HEK293 (cell line): ENCODE results near the gene IZUMO1.

Experiments
- CTCF ChIA-PET: fragments of 350-600 bp; formaldehyde crosslinking; extraction: SDS; loops from one replicate; lab custom pipeline; 2021; ENCODE audit warnings: antibody characterized with exemption; lab: Yijun Ruan, JAX
- POLR2A ChIA-PET: fragments of 300-600 bp; formaldehyde crosslinking; extraction: SDS; loops from one replicate; lab custom pipeline; 2020; ENCODE audit warnings: antibody characterized with exemption, inconsistent platforms; lab: Yijun Ruan, JAX
- H3K27ac ChIP-seq: fragments of 200-500 bp; sonication (Bioruptor generic); 2 replicates; pipeline ENCODE4 v1.5.1; 2014; ENCODE audit warnings: low read depth, low read length, control low read depth, inconsistent platforms; ENCODE audit errors: extremely low read depth
- H3K36me3 ChIP-seq, 2 experiments: fragments of 200-500 bp in 1 of 2; sonication (Bioruptor generic) in 1 of 2; 1 replicate in 1 of 2; 2 replicates in 1 of 2; pipeline ENCODE4 v1.5.1; 2014 to 2017; ENCODE audit warnings: inconsistent platforms in 2 of 2, low read length in 2 of 2; ENCODE audit not compliant: control insufficient read depth in 2 of 2, insufficient read depth in 1 of 2
- H3K4me1 ChIP-seq: fragments of 200-500 bp; sonication (Bioruptor generic); 2 replicates; pipeline ENCODE4 v1.5.1; 2014; ENCODE audit warnings: mild to moderate bottlenecking, low read length, inconsistent platforms; ENCODE audit not compliant: control insufficient read depth, insufficient read depth
- H3K4me3 ChIP-seq: 2 replicates; pipeline ENCODE4 v1.5.1; 2011; ENCODE audit warnings: low read depth, mild to moderate bottlenecking, control low read depth, low read length, moderate library complexity
- H3K9me3 ChIP-seq: fragments of 200-500 bp; sonication (Bioruptor generic); 2 replicates; pipeline ENCODE4 v1.5.1; 2014; ENCODE audit warnings: low read depth, low read length, inconsistent platforms; ENCODE audit not compliant: control insufficient read depth, insufficient read depth
- BCL11A ChIP-seq: fragments of 450-650 bp; formaldehyde crosslinking; IDR thresholded peaks from 2 replicates; pipeline ENCODE4 v1.5.1; 2016; ENCODE audit warnings: low read depth, missing biosample characterization, missing genetic modification characterization
- BCL11B ChIP-seq: fragments of 450-650 bp; formaldehyde crosslinking; IDR thresholded peaks from 2 replicates; pipeline ENCODE4 v1.5.1; 2016; ENCODE audit warnings: low read depth, missing biosample characterization, missing genetic modification characterization
- GLIS2 ChIP-seq: fragments of 450-650 bp; formaldehyde crosslinking; IDR thresholded peaks from 2 replicates; pipeline ENCODE4 v1.5.1; 2016; ENCODE audit warnings: missing biosample characterization, missing genetic modification characterization
- MEIS1 ChIP-seq: sonication (generic); formaldehyde crosslinking; IDR thresholded peaks from 2 replicates; pipeline ENCODE4 v1.8.1; 2022; ENCODE audit warnings: missing genetic modification reagents, mild to moderate bottlenecking, borderline replicate concordance
- PRDM1 ChIP-seq: fragments of 450-650 bp; formaldehyde crosslinking; IDR thresholded peaks from 2 replicates; pipeline ENCODE4; 2016; ENCODE audit warnings: missing biosample characterization, missing genetic modification characterization
- SALL2 ChIP-seq: fragments of 450-650 bp; formaldehyde crosslinking; IDR thresholded peaks from 2 replicates; pipeline ENCODE4 v1.5.0; 2017; ENCODE audit warnings: missing biosample characterization, mild to moderate bottlenecking, missing genetic modification characterization, borderline replicate concordance
- WT1 ChIP-seq: fragments of 450-650 bp; formaldehyde crosslinking; IDR thresholded peaks from 2 replicates; pipeline ENCODE4 v1.5.1; 2016; ENCODE audit warnings: missing biosample characterization, missing genetic modification characterization
- ZBTB17 ChIP-seq: fragments of 450-650 bp; formaldehyde crosslinking; IDR thresholded peaks from 2 replicates; pipeline ENCODE4 v1.5.1; 2016; ENCODE audit warnings: missing biosample characterization, missing genetic modification characterization
- ZEB2 ChIP-seq: fragments of 450-650 bp; formaldehyde crosslinking; IDR thresholded peaks from 2 replicates; pipeline ENCODE4 v1.5.1; 2016; ENCODE audit warnings: missing biosample characterization, missing genetic modification characterization
- ZFP3 ChIP-seq: fragments of 450-650 bp; formaldehyde crosslinking; IDR thresholded peaks from 2 replicates; pipeline ENCODE4 v1.5.1; 2016; ENCODE audit warnings: low read depth, missing biosample characterization, missing genetic modification characterization
- ZFP37 ChIP-seq: fragments of 450-650 bp; formaldehyde crosslinking; IDR thresholded peaks from 2 replicates; pipeline ENCODE4 v1.5.1; 2016; ENCODE audit warnings: missing biosample characterization, missing genetic modification characterization
- ZNF169 ChIP-seq: fragments of 450-650 bp; formaldehyde crosslinking; IDR thresholded peaks from 2 replicates; pipeline ENCODE4 v1.5.1; 2016; ENCODE audit warnings: missing biosample characterization, missing genetic modification characterization
- ZNF37A ChIP-seq: fragments of 450-650 bp; IDR thresholded peaks from 2 replicates; pipeline ENCODE4 v1.5.1; 2018; ENCODE audit warnings: missing biosample characterization, missing genetic modification characterization
- ZNF404 ChIP-seq: fragments of 450-650 bp; formaldehyde crosslinking; IDR thresholded peaks from 2 replicates; pipeline ENCODE4 v1.5.1; 2017; ENCODE audit warnings: missing biosample characterization, missing genetic modification characterization
- ZNF585B ChIP-seq: fragments of 450-650 bp; formaldehyde crosslinking; IDR thresholded peaks from 2 replicates; pipeline ENCODE4 v1.5.1; 2016; ENCODE audit warnings: missing biosample characterization, missing genetic modification characterization
- ZNF747 ChIP-seq: fragments of 450-650 bp; formaldehyde crosslinking; IDR thresholded peaks from 2 replicates; pipeline ENCODE4 v1.5.1; 2016; ENCODE audit warnings: missing biosample characterization, missing genetic modification characterization
- TF ChIP-seq, protein P1 (sequence below): fragments of 450-650 bp; formaldehyde crosslinking; IDR thresholded peaks from 2 replicates; pipeline ENCODE4 v1.5.1; 2016; ENCODE audit warnings: missing biosample characterization, missing genetic modification characterization, borderline replicate concordance
- TF ChIP-seq, protein P2 (sequence below): fragments of 450-650 bp; formaldehyde crosslinking; IDR thresholded peaks from 2 replicates; pipeline ENCODE4 v1.5.1; 2016; ENCODE audit warnings: missing biosample characterization, missing genetic modification characterization
- TF ChIP-seq, protein P3 (sequence below): fragments of 450-650 bp; formaldehyde crosslinking; IDR thresholded peaks from 2 replicates; pipeline ENCODE4 v1.5.1; 2016; ENCODE audit warnings: missing biosample characterization, missing genetic modification characterization
- TF ChIP-seq, protein P4 (sequence below): fragments of 450-650 bp; formaldehyde crosslinking; IDR thresholded peaks from 2 replicates; pipeline ENCODE4 v1.5.1; 2017; ENCODE audit warnings: missing biosample characterization, missing genetic modification characterization
- TF ChIP-seq, protein P5 (sequence below): fragments of 450-650 bp; formaldehyde crosslinking; IDR thresholded peaks from 2 replicates; pipeline ENCODE4 v1.5.1; 2016; ENCODE audit warnings: missing biosample characterization, missing genetic modification characterization
- TF ChIP-seq, protein P6 (sequence below): fragments of 450-650 bp; formaldehyde crosslinking; IDR thresholded peaks from 2 replicates; pipeline ENCODE4 v1.5.1; 2016; ENCODE audit warnings: missing biosample characterization, missing genetic modification characterization

The IZUMO1 gene

DNA sequence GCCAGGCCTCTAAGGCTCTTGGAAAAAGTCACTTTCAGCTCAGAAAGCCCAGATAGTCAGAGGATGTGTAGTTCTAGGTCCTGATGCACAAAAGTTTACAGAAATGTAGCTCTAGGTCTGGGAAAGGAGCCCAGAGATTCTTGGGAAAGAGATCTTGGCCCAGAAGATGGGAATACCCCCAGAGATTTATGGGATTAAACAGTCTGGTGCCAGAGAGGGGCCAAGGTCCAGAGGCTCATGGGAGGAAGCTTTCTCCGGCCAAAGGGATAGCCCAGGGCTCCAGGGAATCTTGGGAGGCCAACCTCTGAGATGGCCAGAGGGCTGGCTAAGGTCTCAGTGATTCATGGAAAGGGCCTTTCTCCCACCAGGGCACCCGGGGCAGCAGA is 49.0 kb upstream of the IZUMO1 start:
- TF ChIP-seq PRDM1 (peak; percentile 39), ZBTB17 (tag by site-specific recombination) (peak; percentile 76), WT1 (tag by site-specific recombination) (no peak)
- TF ChIP-seq, protein P1, sequence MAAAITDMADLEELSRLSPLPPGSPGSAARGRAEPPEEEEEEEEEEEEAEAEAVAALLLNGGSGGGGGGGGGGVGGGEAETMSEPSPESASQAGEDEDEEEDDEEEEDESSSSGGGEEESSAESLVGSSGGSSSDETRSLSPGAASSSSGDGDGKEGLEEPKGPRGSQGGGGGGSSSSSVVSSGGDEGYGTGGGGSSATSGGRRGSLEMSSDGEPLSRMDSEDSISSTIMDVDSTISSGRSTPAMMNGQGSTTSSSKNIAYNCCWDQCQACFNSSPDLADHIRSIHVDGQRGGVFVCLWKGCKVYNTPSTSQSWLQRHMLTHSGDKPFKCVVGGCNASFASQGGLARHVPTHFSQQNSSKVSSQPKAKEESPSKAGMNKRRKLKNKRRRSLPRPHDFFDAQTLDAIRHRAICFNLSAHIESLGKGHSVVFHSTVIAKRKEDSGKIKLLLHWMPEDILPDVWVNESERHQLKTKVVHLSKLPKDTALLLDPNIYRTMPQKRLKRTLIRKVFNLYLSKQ (tag by site-specific recombination) = no peak
- H3K4me3 ChIP-seq = no peak overlapping the region
- H3K27ac ChIP-seq = peak overlapping the region; percentile 13; the same call in 1 of the 2 replicates
- no peaks in the 10 kb centered on the region for H3K9me3 ChIP-seq
- CTCF ChIA-PET = interaction anchor here (0.5 to 3.7 kb wide), 48 partner anchors 9 to 1567 kb away, joined by 3 to 101 read pairs (median 4); partner anchors contain the start of genes BCAT2, CA11, FGF21 and FUT1
- POLR2A ChIA-PET = interaction anchor here (0.6 to 2.7 kb wide), 11 partner anchors 12 to 353 kb away, joined by 3 to 28 read pairs (median 5); partner anchors contain the start of genes BCAT2, CA11, GYS1 and HSD17B14
- H3K36me3 ChIP-seq = peaks cover 0 to 8% of the 10 kb centered on the region in 2 experiments; a peak in 2 of 3 replicates
- H3K4me1 ChIP-seq = no peaks in the 10 kb centered on the region

DNA sequence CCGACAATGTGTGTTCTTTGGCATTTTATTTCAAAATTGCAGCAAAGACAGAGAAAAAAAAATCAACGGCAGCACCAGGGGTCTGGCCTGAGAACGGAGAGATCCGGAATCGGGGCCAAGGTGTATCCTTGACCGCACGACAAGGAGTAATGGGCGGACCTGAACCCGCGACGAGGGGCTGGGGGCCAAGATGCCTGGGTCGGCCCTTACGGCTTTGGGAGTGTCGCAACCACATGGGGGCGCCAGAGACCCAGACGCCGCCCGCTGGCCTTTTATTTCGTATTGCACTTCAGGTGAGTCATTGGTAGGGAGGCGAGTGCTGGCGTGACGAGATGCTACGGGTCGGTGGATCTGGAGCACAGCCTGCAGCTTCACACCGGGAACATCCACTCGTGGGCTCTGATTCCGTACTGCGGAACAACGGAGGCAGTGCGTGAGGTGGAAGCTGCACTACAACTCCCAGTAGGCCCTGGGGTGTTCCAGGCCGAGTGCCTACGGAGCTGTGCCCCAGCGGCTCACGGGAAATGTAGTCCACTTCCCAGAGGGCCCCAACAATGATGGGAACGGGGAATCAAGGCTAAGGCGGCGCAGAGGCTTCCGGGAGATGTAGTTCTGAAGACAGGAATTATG is 48.5 kb upstream of the IZUMO1 start:
- Histone ChIP-seq H3K4me3 (peak overlapping the region; percentile 54), H3K36me3 (peaks cover 0 to 8% of the 10 kb centered on the region in 2 experiments; a peak in 2 of 3 replicates), H3K4me1 (no peaks in the 10 kb centered on the region), H3K27ac (no peak overlapping the region; the same call in 1 of the 2 replicates), H3K9me3 (no peaks in the 10 kb centered on the region)
- POLR2A ChIA-PET = interaction anchor here (0.6 to 2.7 kb wide), 11 partner anchors 12 to 354 kb away, joined by 3 to 28 read pairs (median 5); partner anchors contain the start of genes BCAT2, CA11, GYS1 and HSD17B14
- CTCF ChIA-PET = interaction anchor here (0.6 to 3.7 kb wide), 47 partner anchors 8 to 1567 kb away, joined by 3 to 101 read pairs (median 4); partner anchors contain the start of genes BCAT2, CA11, FGF21 and FUT1
- no peak for TF ChIP-seq GLIS2 (tag by site-specific recombination)
- TF ChIP-seq WT1 (tag by site-specific recombination) = 0 out of 2 replicates have a peak, but pooled peaks have one; percentile 53
- TF ChIP-seq, protein P2, sequence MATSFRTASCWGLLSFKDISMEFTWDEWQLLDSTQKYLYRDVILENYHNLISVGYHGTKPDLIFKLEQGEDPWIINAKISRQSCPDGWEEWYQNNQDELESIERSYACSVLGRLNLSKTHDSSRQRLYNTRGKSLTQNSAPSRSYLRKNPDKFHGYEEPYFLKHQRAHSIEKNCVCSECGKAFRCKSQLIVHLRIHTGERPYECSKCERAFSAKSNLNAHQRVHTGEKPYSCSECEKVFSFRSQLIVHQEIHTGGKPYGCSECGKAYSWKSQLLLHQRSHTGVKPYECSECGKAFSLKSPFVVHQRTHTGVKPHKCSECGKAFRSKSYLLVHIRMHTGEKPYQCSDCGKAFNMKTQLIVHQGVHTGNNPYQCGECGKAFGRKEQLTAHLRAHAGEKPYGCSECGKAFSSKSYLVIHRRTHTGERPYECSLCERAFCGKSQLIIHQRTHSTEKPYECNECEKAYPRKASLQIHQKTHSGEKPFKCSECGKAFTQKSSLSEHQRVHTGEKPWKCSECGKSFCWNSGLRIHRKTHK = no peak
- no peak for TF ChIP-seq MEIS1 (CRISPR knock-in tag)
- no peak for TF ChIP-seq ZNF37A (tag by site-specific recombination)
- no peak for TF ChIP-seq ZFP3 (tag by site-specific recombination)
- TF ChIP-seq, protein P3, sequence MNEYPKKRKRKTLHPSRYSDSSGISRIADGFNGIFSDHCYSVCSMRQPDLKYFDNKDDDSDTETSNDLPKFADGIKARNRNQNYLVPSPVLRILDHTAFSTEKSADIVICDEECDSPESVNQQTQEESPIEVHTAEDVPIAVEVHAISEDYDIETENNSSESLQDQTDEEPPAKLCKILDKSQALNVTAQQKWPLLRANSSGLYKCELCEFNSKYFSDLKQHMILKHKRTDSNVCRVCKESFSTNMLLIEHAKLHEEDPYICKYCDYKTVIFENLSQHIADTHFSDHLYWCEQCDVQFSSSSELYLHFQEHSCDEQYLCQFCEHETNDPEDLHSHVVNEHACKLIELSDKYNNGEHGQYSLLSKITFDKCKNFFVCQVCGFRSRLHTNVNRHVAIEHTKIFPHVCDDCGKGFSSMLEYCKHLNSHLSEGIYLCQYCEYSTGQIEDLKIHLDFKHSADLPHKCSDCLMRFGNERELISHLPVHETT (tag by site-specific recombination) = peak; percentile 64; the same call in 1 of the 2 replicates
- TF ChIP-seq ZNF747 = no peak
- TF ChIP-seq BCL11A (tag by site-specific recombination) = no peak
- TF ChIP-seq, protein P1 (tag by site-specific recombination) = no peak
- no peak for TF ChIP-seq SALL2 (tag by site-specific recombination)
- TF ChIP-seq, protein P4, sequence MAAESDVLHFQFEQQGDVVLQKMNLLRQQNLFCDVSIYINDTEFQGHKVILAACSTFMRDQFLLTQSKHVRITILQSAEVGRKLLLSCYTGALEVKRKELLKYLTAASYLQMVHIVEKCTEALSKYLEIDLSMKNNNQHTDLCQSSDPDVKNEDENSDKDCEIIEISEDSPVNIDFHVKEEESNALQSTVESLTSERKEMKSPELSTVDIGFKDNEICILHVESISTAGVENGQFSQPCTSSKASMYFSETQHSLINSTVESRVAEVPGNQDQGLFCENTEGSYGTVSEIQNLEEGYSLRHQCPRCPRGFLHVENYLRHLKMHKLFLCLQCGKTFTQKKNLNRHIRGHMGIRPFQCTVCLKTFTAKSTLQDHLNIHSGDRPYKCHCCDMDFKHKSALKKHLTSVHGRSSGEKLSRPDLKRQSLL (tag by site-specific recombination) = no peak
- TF ChIP-seq, protein P5, sequence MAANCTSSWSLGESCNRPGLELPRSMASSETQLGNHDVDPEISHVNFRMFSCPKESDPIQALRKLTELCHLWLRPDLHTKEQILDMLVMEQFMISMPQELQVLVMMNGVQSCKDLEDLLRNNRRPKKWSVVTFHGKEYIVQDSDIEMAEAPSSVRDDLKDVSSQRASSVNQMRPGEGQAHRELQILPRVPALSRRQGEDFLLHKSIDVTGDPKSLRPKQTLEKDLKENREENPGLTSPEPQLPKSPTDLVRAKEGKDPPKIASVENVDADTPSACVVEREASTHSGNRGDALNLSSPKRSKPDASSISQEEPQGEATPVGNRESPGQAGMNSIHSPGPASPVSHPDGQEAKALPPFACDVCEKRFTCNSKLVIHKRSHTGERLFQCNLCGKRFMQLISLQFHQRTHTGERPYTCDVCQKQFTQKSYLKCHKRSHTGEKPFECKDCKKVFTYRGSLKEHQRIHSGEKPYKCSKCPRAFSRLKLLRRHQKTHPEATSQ = no peak
- TF ChIP-seq ZEB2 (tag by site-specific recombination) = peak; percentile 93
- TF ChIP-seq, protein P6, sequence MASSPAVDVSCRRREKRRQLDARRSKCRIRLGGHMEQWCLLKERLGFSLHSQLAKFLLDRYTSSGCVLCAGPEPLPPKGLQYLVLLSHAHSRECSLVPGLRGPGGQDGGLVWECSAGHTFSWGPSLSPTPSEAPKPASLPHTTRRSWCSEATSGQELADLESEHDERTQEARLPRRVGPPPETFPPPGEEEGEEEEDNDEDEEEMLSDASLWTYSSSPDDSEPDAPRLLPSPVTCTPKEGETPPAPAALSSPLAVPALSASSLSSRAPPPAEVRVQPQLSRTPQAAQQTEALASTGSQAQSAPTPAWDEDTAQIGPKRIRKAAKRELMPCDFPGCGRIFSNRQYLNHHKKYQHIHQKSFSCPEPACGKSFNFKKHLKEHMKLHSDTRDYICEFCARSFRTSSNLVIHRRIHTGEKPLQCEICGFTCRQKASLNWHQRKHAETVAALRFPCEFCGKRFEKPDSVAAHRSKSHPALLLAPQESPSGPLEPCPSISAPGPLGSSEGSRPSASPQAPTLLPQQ (tag by site-specific recombination) = peak; percentile 85
- TF ChIP-seq ZNF585B (tag by site-specific recombination) = no peak
- 0 out of 2 replicates have a peak, but pooled peaks have one; percentile 84 for TF ChIP-seq ZFP37 (tag by site-specific recombination)
- no peak for TF ChIP-seq ZNF169 (tag by site-specific recombination)
- TF ChIP-seq BCL11B (tag by site-specific recombination) = no peak; the same call in 1 of the 2 replicates
- TF ChIP-seq ZNF404 (tag by site-specific recombination) = no peak
